Measurements from ENCODE around the gene DUSP8. TPM values are rescaled to one million over a fixed set of nuclear protein-coding genes. Genes with fewer than 3 reads are reported as not detected.

DUSP8 gene
- total and polyA plus RNA-seq, 2 donors: 0.14 to 2.9 TPM

DNA sequence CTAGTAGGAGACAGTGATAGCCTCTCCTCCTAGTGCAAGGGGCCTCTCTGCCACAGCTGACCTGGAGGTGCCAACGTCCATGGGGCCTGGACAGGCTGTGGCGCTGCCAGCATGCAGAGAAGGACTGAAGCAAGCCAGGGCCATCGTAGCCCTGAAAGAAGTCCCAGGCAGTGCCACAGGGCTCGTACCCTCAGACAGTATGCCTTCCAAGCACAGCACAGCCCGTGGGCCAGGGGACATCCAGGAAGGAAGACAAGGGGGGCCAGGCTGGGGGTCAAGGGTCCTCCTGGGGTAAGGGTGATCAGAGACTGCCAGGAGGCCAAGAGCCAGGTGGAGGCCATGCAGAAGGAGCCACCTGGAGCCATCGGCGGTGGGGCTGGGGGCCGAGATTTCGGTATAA, 65.1 kb downstream of the DUSP8 start:
- no peak for DNase-seq (ENCODE audit: low read depth in 6 of 9, low spot score in 9 of 9)
- 93% methylated on average over 9 of the region's 9 CpGs for WGBS
- peaks cover 0 to 6% of the 10 kb centered on the region in 2 donors for H3K4me1 ChIP-seq (ENCODE audit: control insufficient read depth in 2 of 2, insufficient read depth in 2 of 2, low read length in 2 of 2)
- H3K27me3 ChIP-seq (ENCODE audit: control insufficient read depth in 2 of 2, insufficient read depth in 1 of 2, low read length in 1 of 2): no peaks in the 10 kb centered on the region
- peaks cover 0 to 3% of the 10 kb centered on the region in 2 donors for H3K9me3 ChIP-seq (ENCODE audit: control insufficient read depth in 2 of 2, insufficient read depth in 1 of 2, low read length in 1 of 2)
- no peaks in the 10 kb centered on the region for H3K36me3 ChIP-seq (ENCODE audit: control insufficient read depth in 2 of 2, insufficient read depth in 2 of 2, low read length in 1 of 2)
- no peak overlapping the region for H3K4me3 ChIP-seq (ENCODE audit: low read length in 2 of 2)
- H3K27ac ChIP-seq (ENCODE audit: low read depth in 1 of 2, low read length in 1 of 2): no peak overlapping the region

DNA sequence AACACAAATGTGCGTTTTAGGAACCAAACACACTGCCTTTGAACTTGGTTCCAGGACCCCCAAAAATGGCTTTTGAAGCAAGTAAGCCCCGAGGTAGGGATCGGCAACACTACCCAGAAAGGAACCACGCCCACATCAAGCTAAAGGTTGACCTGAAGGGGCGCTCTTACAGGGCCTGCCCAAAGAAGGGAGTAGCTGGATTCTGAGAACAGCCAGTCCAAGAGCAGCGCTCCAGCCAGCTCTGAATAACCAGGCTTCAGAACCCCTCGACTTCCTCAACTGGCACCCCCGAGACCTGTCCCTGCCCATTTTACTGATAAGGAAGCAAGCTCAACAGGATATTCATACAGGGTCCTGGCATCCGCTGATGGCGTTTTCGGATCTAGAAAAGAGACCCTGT, 66.6 kb downstream of the DUSP8 start:
- H3K36me3 ChIP-seq (ENCODE audit: control insufficient read depth in 2 of 2, insufficient read depth in 2 of 2, low read length in 1 of 2): peaks cover 0 to 6% of the 10 kb centered on the region in 2 donors
- no peak overlapping the region for H3K27ac ChIP-seq (ENCODE audit: low read depth in 1 of 2, low read length in 1 of 2)
- no peak overlapping the region for H3K4me3 ChIP-seq (ENCODE audit: low read length in 2 of 2)
- peaks cover 0 to 5% of the 10 kb centered on the region in 2 donors for H3K4me1 ChIP-seq (ENCODE audit: control insufficient read depth in 2 of 2, insufficient read depth in 2 of 2, low read length in 2 of 2)
- DNase-seq (ENCODE audit: low read depth in 6 of 9, low spot score in 9 of 9): no peak
- peaks cover 0 to 3% of the 10 kb centered on the region in 2 donors for H3K9me3 ChIP-seq (ENCODE audit: control insufficient read depth in 2 of 2, insufficient read depth in 1 of 2, low read length in 1 of 2)
- no peaks in the 10 kb centered on the region for H3K27me3 ChIP-seq (ENCODE audit: control insufficient read depth in 2 of 2, insufficient read depth in 1 of 2, low read length in 1 of 2)
- WGBS: 94% methylated on average over 11 of the region's 11 CpGs

DNA sequence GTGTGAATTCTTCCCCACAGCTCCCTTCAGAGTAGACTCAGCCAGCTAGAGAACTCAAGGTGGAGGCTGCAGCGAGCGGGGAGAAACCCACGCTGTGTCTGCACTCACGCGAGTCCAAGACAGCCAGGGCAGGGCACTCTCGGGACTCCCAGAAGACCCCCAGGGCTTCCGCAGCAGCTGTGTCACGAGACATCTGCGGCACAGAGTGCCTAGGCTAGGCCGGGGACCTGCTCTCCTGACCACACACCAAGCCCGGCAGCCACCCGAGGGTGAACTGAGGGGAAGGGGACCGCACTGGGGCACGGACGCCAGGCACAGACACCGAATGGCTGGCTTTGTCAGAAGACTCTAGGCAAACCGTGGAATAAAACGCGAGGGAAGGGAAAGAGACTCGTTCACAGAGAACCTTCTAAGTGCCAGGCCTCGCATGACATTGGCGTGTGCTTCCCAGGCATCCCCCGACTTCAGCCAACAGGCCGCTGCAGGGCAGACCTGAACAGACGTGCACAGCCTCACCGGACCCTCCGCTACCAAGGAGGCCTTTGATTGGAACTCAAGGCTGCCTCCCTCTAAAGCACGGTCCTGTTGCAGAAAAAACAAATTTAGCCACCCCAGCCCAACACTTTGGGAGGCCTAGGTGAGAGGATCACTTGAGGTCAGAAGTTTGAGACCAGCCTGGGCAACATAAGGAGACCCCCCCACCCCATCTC, 67.3 kb downstream of the DUSP8 start:
- H3K36me3 ChIP-seq (ENCODE audit: control insufficient read depth in 2 of 2, insufficient read depth in 2 of 2, low read length in 1 of 2): peaks cover 0 to 13% of the 10 kb centered on the region in 2 donors
- 97% methylated on average over 28 of the region's 28 CpGs for WGBS
- no peak overlapping the region for H3K4me3 ChIP-seq (ENCODE audit: low read length in 2 of 2)
- H3K27me3 ChIP-seq (ENCODE audit: control insufficient read depth in 2 of 2, insufficient read depth in 1 of 2, low read length in 1 of 2): no peaks in the 10 kb centered on the region
- peaks cover 0 to 5% of the 10 kb centered on the region in 2 donors for H3K4me1 ChIP-seq (ENCODE audit: control insufficient read depth in 2 of 2, insufficient read depth in 2 of 2, low read length in 2 of 2)
- peaks cover 0 to 3% of the 10 kb centered on the region in 2 donors for H3K9me3 ChIP-seq (ENCODE audit: control insufficient read depth in 2 of 2, insufficient read depth in 1 of 2, low read length in 1 of 2)
- H3K27ac ChIP-seq (ENCODE audit: low read depth in 1 of 2, low read length in 1 of 2): no peak overlapping the region
- no peak for DNase-seq (ENCODE audit: low read depth in 6 of 9, low spot score in 9 of 9)

GRCh38 chr11:1504138-1504537, 67.9 kb downstream of the DUSP8 start:
- Histone ChIP-seq H3K4me1 (ENCODE audit: control insufficient read depth in 2 of 2, insufficient read depth in 2 of 2, low read length in 2 of 2) (peaks cover 0 to 5% of the 10 kb centered on the region in 2 donors), H3K27ac (ENCODE audit: low read depth in 1 of 2, low read length in 1 of 2) (no peak overlapping the region), H3K27me3 (ENCODE audit: control insufficient read depth in 2 of 2, insufficient read depth in 1 of 2, low read length in 1 of 2) (no peaks in the 10 kb centered on the region), H3K4me3 (ENCODE audit: low read length in 2 of 2) (no peak overlapping the region), H3K36me3 (ENCODE audit: control insufficient read depth in 2 of 2, insufficient read depth in 2 of 2, low read length in 1 of 2) (peaks cover 0 to 17% of the 10 kb centered on the region in 2 donors), H3K9me3 (ENCODE audit: control insufficient read depth in 2 of 2, insufficient read depth in 1 of 2, low read length in 1 of 2) (peaks cover 0 to 7% of the 10 kb centered on the region in 2 donors)
- no peak for DNase-seq (ENCODE audit: low read depth in 6 of 9, low spot score in 9 of 9)
- WGBS: 96% methylated on average over 9 of the region's 9 CpGs

Other genes with a start within 250 kb of the DUSP8 start
- 0.14 TPM for gene BRSK2, start 182.3 kb downstream of the DUSP8 start, total RNA-seq
- 1.1 TPM for gene BRSK2, start 182.3 kb downstream of the DUSP8 start, polyA plus RNA-seq
- gene MOB2, start 85.5 kb downstream of the DUSP8 start, total RNA-seq: 34.0 TPM
- 46.5 TPM for gene MOB2, start 85.5 kb downstream of the DUSP8 start, polyA plus RNA-seq
- gene KRTAP5-1, start 13.0 kb upstream of the DUSP8 start, total RNA-seq: not detected
- not detected for gene KRTAP5-1, start 13.0 kb upstream of the DUSP8 start, polyA plus RNA-seq
- not detected for gene KRTAP5-2, start 26.0 kb upstream of the DUSP8 start, total RNA-seq
- gene KRTAP5-2, start 26.0 kb upstream of the DUSP8 start, polyA plus RNA-seq: 0.11 TPM
- not detected for gene KRTAP5-3, start 36.2 kb upstream of the DUSP8 start, total RNA-seq
- gene KRTAP5-3, start 36.2 kb upstream of the DUSP8 start, polyA plus RNA-seq: 0.02 TPM
- not detected for gene KRTAP5-4, start 49.9 kb upstream of the DUSP8 start, total RNA-seq
- gene KRTAP5-4, start 49.9 kb upstream of the DUSP8 start, polyA plus RNA-seq: not detected
- gene KRTAP5-5, start 57.5 kb upstream of the DUSP8 start, total RNA-seq: not detected
- not detected for gene KRTAP5-5, start 57.5 kb upstream of the DUSP8 start, polyA plus RNA-seq
- gene KRTAP5-6, start 124.9 kb upstream of the DUSP8 start, total RNA-seq: not detected
- not detected for gene KRTAP5-6, start 124.9 kb upstream of the DUSP8 start, polyA plus RNA-seq
- gene IFITM10, start 178.3 kb upstream of the DUSP8 start, total RNA-seq: 0.14 TPM
- gene IFITM10, start 178.3 kb upstream of the DUSP8 start, polyA plus RNA-seq: 0.80 TPM
- gene CTSD, start 191.7 kb upstream of the DUSP8 start, total RNA-seq: 97.4 TPM
- gene CTSD, start 191.7 kb upstream of the DUSP8 start, polyA plus RNA-seq: 487 TPM

All from thymus (tissue), 11 donors.